Mucosa of rectum (tissue), 2 donors: ENCODE results near the gene CDKN1C.

Source experiments
- H3K27ac ChIP-seq, 2 donors: one replicate each; pipeline ENCODE4 v1.7.0; 2013; ENCODE audit warnings: inconsistent platforms in 2 of 2, low read depth in 2 of 2, low read length in 2 of 2
- H3K27me3 ChIP-seq, 2 donors: one replicate each; pipeline ENCODE4 v1.7.0; 2013; ENCODE audit warnings: low read length in 2 of 2; ENCODE audit not compliant: control insufficient read depth in 2 of 2, insufficient read depth in 2 of 2
- H3K36me3 ChIP-seq, 2 donors: one replicate each; pipeline ENCODE4 v1.7.0; 2013; ENCODE audit warnings: low read length in 2 of 2; ENCODE audit not compliant: control insufficient read depth in 2 of 2, insufficient read depth in 2 of 2
- H3K4me1 ChIP-seq, 2 donors: one replicate each; pipeline ENCODE4 v1.7.0; 2013; ENCODE audit warnings: low read length in 2 of 2, mild to moderate bottlenecking in 1 of 2; ENCODE audit not compliant: control insufficient read depth in 2 of 2, insufficient read depth in 2 of 2
- H3K4me3 ChIP-seq, 2 donors: one replicate each; pipeline ENCODE4 v1.7.0; 2013; ENCODE audit warnings: low read length in 2 of 2
- H3K9ac ChIP-seq, 2 donors: one replicate each; pipeline ENCODE4 v1.7.0; 2013; ENCODE audit warnings: low read length in 2 of 2, low read depth in 1 of 2, mild to moderate bottlenecking in 1 of 2
- H3K9me3 ChIP-seq, 2 donors: one replicate each; pipeline ENCODE4 v1.7.0; 2013; ENCODE audit warnings: low read length in 2 of 2; ENCODE audit not compliant: control insufficient read depth in 2 of 2
- donor health status: healthy.
- donor health status: Normal muscosa, but diverticular disease.

Gene CDKN1C

DNA sequence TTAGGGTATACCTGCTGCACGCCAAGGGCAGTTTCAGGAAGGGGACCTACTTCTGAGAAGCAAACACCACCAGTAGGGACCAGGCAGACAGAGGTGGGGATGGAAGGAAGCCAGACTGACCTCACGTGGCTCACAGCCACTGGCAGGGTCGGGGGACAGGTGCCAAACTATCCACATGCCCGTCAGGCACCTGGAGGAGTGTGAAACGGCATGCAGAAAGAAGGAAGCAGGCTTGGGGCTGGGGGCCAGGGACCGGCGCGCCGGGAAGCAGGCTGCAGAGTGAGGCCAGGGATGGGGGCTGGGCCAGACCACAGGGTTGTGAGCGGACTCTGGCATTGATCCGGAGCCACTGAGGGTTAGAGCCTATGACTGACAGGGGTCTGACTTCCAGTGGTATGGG, 47.5 kb downstream of the CDKN1C start:
- Histone ChIP-seq H3K27me3 (no peaks in the 10 kb centered on the region), H3K27ac (no peak overlapping the region), H3K36me3 (no peaks in the 10 kb centered on the region), H3K4me1 (no peaks in the 10 kb centered on the region), H3K4me3 (no peak overlapping the region), H3K9ac (no peak overlapping the region), H3K9me3 (no peaks in the 10 kb centered on the region)

DNA sequence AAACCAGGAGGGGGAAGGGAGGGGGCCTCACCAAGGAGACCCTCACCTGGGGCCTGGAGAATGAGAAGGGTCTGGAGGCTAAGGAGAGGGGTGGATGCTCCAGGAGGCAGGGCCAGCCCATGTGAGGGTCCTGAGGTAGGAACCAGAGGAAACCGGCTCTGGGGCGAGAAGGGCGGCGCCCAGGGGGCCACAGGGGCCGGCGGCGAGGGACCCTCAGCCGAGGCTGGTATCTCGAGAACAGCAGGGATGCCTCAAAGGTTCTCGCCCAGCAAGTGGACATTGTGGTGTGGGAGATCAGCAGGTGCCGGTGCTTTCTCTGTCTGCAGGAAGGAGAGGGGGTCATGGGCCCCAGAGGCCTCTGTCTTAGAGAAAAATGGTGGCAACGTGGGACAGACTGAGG, 47.9 kb downstream of the CDKN1C start:
- Histone ChIP-seq H3K9me3 (no peaks in the 10 kb centered on the region), H3K27me3 (no peaks in the 10 kb centered on the region), H3K36me3 (no peaks in the 10 kb centered on the region), H3K4me3 (no peak overlapping the region), H3K27ac (no peak overlapping the region), H3K9ac (no peak overlapping the region), H3K4me1 (no peaks in the 10 kb centered on the region)

DNA sequence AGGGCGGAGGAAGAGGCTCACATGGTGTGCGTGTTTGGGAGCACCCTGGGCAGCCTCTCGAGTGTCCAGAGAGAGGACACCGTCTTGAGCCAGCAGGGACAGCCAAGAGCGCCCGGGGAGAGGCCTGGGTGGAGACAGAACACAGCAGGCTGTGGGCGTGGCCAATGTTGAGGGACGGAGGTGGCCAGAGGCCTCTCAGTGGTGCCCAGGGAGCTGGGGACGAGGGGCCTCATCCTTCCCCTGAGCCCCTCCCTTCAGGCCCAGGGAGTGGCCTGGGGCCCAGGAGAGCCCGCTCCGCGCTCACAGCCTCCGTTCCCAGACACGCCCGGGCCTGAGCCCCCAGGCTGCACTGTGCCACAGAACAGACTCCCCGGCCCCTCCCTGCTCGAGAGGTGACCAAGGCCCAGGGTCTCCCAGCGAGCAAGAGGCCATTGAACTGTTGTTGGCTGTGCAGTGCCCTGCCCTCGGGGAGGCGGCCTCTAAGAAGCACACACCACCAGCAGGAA, 48.4 kb downstream of the CDKN1C start:
- Histone ChIP-seq H3K36me3 (no peaks in the 10 kb centered on the region), H3K4me1 (no peaks in the 10 kb centered on the region), H3K4me3 (no peak overlapping the region)

DNA sequence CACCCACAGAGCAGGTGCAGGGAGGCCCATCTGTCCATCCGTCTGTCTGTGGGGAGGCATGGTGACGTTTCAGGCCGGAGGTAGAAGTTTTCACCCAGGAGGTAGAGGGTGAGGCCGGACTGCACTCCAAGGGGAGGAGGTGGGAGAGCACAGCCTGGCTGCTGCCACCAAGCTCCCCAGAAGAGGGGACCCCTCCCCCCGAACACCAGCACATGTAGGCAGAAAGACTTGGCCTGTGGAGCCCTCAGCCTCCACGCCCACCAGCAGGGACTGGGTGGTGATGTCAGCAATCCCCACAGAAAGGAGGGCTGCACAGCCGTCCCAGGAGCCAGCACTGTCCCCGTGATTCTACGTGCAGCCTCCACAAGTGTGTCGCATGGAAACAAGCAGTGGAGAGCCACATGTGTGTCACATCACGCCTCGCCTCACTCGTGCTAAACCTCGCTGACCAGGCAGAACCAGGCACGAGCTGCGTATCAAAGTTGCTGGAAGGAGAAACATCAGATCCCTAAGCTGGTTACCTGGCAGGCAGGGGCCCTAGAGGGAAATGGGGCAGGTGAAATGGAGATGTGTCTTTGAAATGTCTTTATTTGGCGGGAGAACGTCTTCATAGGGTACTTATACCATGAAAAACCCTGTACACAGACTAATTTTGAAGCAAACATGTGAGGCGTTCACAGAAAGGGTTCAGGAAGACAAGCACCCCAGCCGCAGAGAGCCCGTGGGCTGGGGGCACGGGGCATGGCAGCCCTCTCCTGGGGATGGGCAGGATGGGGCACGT, 49.1 kb downstream of the CDKN1C start:
- no peak overlapping the region for H3K9ac ChIP-seq
- no peaks in the 10 kb centered on the region for H3K4me1 ChIP-seq
- H3K9me3 ChIP-seq, result no peaks in the 10 kb centered on the region
- no peaks in the 10 kb centered on the region for H3K36me3 ChIP-seq
- H3K27me3 ChIP-seq, result no peaks in the 10 kb centered on the region
- no peak overlapping the region for H3K27ac ChIP-seq
- H3K4me3 ChIP-seq, result no peak overlapping the region

More for the DNA sequence above, 48.4 kb downstream of the CDKN1C start:
- Histone ChIP-seq H3K9me3 (no peaks in the 10 kb centered on the region), H3K27ac (no peak overlapping the region), H3K9ac (no peak overlapping the region), H3K27me3 (no peaks in the 10 kb centered on the region)

DNA sequence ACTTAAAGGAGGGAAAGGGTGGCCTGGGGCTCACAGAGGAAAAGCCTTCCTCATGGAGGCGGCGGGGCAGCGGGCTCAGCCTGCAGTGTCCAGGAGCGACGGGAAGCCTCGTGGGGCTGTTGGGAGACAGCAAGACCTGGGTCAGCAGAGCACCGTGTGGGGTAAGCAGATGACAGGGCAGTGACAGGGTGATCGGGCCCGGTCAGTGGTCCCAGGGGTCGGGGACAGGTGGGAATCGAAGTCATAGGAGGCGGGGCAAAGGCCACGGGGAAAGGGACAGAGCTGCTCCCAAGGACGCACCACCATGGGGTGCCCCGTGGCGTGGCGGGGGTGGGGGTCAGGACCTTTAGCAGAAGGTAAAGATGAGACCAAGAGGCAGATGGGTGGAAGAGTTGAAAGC, 49.8 kb downstream of the CDKN1C start:
- Histone ChIP-seq H3K27me3 (no peaks in the 10 kb centered on the region), H3K4me3 (no peak overlapping the region), H3K9me3 (no peaks in the 10 kb centered on the region), H3K27ac (no peak overlapping the region), H3K36me3 (no peaks in the 10 kb centered on the region), H3K9ac (no peak overlapping the region), H3K4me1 (no peaks in the 10 kb centered on the region)

DNA sequence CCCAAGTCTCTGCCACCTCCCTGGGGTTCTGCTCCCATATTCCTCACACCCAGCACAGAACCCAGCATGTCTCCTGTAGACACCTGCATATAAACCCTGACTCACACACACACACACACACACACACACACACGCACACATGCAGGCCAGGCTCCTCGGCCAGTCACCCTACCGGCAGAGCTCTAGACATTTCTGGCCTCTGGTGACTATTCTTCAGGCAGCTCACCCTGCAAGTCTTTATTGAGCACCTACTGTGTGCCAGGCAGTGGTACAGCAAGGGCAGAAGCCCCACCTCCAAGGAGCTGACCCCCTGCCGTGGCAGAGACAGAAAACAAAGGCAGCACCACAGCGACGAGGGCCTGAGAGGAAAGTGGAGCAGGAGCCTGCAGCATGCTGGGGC, 50.3 kb downstream of the CDKN1C start:
- Histone ChIP-seq H3K36me3 (no peaks in the 10 kb centered on the region), H3K27ac (no peak overlapping the region), H3K4me3 (no peak overlapping the region), H3K4me1 (no peaks in the 10 kb centered on the region), H3K27me3 (no peaks in the 10 kb centered on the region), H3K9ac (no peak overlapping the region), H3K9me3 (no peaks in the 10 kb centered on the region)

DNA sequence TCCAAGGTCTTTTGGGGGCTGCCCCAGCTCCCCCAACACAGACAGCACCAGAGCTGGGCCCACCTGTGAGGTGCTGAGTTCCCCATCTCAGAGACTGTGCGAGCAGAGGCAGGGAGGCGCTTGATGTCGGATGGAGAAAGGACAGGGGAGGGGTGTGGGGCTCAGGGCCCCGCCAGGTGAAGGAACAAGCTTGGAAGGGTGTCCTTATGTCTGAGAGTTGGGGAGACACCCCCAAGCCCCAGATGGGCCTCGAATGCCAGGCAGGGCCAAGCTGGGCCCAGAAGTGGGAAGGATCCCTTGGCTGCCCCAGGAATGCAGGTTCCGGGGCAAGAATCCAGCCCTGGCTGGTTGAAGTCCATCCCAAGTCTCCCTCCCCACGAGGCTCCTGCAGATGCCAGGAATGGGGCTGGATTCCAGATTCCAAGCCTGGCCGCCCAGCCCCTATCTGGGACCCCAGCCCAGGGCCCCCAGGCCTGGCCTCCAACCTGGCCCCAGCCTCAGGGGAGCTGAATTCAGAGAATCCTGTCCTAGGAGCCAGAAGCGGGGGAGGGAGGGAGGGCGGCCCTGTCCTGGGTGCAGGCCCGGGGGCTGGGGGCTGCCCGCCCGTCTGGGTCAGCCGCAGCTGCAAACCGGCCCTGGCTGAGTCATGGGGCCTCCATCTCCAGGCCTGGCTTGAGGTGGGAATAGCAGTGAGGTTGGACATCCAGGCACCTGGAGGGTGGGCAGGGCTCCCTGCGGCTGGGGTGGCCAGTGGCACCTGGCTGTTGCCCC, 50.9 kb downstream of the CDKN1C start:
- no peaks in the 10 kb centered on the region for H3K4me1 ChIP-seq
- H3K9ac ChIP-seq, result no peak overlapping the region
- H3K9me3 ChIP-seq, result no peaks in the 10 kb centered on the region
- H3K4me3 ChIP-seq, result no peak overlapping the region
- no peaks in the 10 kb centered on the region for H3K36me3 ChIP-seq
- H3K27me3 ChIP-seq, result no peaks in the 10 kb centered on the region
- no peak overlapping the region for H3K27ac ChIP-seq

DNA sequence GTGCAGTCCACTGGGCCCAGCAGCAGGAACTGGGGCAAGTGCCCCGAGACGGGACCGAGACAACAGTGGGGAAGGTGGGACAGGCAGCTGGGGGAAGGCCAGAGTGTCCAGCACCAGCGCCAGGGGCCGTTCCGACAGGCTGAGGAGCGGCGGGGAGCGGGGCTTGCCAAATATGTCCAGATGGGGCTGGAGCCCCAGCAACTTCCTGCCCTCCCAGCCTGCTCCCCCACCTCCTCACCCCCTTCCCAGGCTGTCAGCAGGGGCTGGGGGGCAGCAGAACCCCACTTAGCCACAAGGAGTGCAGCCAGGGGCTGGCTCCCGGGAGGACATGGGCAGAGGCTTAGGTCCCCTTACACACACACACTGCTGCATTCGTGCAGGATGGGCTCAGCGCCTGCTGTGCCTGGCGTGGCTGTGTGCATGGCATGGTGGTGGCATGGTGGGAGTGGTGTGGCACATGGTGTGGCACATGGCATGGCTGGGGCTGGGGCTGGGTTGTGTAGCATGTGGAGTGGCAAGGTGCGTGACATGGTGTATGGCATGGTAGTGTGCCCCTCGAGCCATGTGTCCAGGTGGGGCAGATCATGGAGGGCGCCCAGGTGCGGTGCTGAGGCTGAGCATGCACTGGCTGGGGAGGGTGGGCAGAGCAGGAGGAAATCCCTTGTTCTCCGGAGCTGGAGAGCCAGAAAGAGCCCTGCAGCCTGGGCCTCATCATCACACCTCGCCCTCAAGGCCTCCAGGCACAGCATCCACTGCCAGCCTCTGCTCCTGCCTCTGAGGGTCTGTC, 51.7 kb downstream of the CDKN1C start:
- no peaks in the 10 kb centered on the region for H3K9me3 ChIP-seq
- no peaks in the 10 kb centered on the region for H3K4me1 ChIP-seq
- H3K27me3 ChIP-seq, result no peaks in the 10 kb centered on the region
- H3K36me3 ChIP-seq, result no peaks in the 10 kb centered on the region
- H3K27ac ChIP-seq, result no peak overlapping the region
- H3K9ac ChIP-seq, result no peak overlapping the region
- H3K4me3 ChIP-seq, result no peak overlapping the region
